Endothelial cell of umbilical vein (primary cell): ENCODE results near the gene RIMS3. TPM values are rescaled to one million over a fixed set of nuclear protein-coding genes. Genes with fewer than 3 reads are reported as not detected.

Experiments
- BruUV-seq: library from RNA; stranded (reverse); fragments of 400-500 nt; replicated peaks from 2 replicates; lab custom pipeline; 2021; lab: Mats Ljungman, UMichigan
- CTCF ChIA-PET: fragments of 300-600, 350-600 bp; sonication (Branson Sonifier 250); formaldehyde crosslinking; loops from one replicate; lab custom pipeline; 2021; ENCODE audit warnings: antibody characterized with exemption, inconsistent platforms; lab: Charles Lee
- POLR2A ChIA-PET: fragments of 300-600, 350-600 bp; sonication (Branson Sonifier 250); formaldehyde crosslinking; loops from one replicate; lab custom pipeline; 2021; ENCODE audit warnings: antibody characterized with exemption, inconsistent platforms; lab: Charles Lee
- DNase-seq: peaks from one replicate; pipeline ENCODE4 v3.0.0-alpha.2; 2011; ENCODE audit warnings: low read depth, low spot score
- FAIRE-seq: peaks from 2 replicates; lab custom pipeline; 2011; peaks lifted over from hg19 to GRCh38; lab: Jason Lieb, UNC
- H2AFZ ChIP-seq: 2 replicates; pipeline ENCODE4 v1.6.0; 2012; ENCODE audit warnings: low read depth, low read length, control low read depth, inconsistent platforms
- H3K27ac ChIP-seq: 2 replicates; pipeline ENCODE4 v1.5.1; 2011; ENCODE audit warnings: low read depth, mild to moderate bottlenecking, control low read depth, low read length, moderate library complexity; ENCODE audit not compliant: insufficient read depth
- H3K27me3 ChIP-seq, 2 experiments: 2 replicates each; pipeline versions ENCODE4 v1.6.0 to v1.6.1; 2011; ENCODE audit warnings: low read length in 2 of 2, mixed read lengths in 1 of 2; ENCODE audit not compliant: control insufficient read depth in 2 of 2, insufficient read depth in 2 of 2
- H3K36me3 ChIP-seq, 2 experiments: 2 replicates in 1 of 2; 3 replicates in 1 of 2; pipeline ENCODE4 v1.5.1; 2011; ENCODE audit warnings: low read length in 2 of 2, mild to moderate bottlenecking in 1 of 2, moderate library complexity in 1 of 2; ENCODE audit not compliant: control insufficient read depth in 2 of 2, insufficient read depth in 2 of 2; ENCODE audit errors: extremely low read depth in 1 of 2
- H3K4me1 ChIP-seq: 3 replicates; pipeline ENCODE4 v1.5.1; 2011; ENCODE audit warnings: mild to moderate bottlenecking, low read length; ENCODE audit not compliant: control insufficient read depth, insufficient read depth; ENCODE audit errors: extremely low read depth
- H3K4me2 ChIP-seq: 2 replicates; pipeline ENCODE4 v1.6.1; 2011; ENCODE audit warnings: low read length, control low read depth, mixed read lengths; ENCODE audit not compliant: insufficient read depth
- H3K4me3 ChIP-seq, 3 experiments: fragments of 200-600 bp in 1 of 3; sonication (generic), shearing (Covaris generic) in 1 of 3; replicated peaks in 1 of 3; 2 replicates each; pipeline ENCODE4 v1.5.1; 2011 to 2016; ENCODE audit warnings: control low read depth in 3 of 3, low read length in 3 of 3, mild to moderate bottlenecking in 2 of 3, inconsistent platforms in 1 of 3, low read depth in 1 of 3, moderate library complexity in 1 of 3; ENCODE audit not compliant: insufficient read depth in 1 of 3
- H3K79me2 ChIP-seq: 2 replicates; pipeline ENCODE4 v1.6.0; 2012; ENCODE audit warnings: low read length, inconsistent platforms; ENCODE audit not compliant: control insufficient read depth, insufficient read depth
- H3K9ac ChIP-seq: replicated peaks from 2 replicates; pipeline ENCODE3; 2011; ENCODE audit warnings: low read length, control low read depth; ENCODE audit not compliant: insufficient read depth; ENCODE audit errors: extremely low read depth
- H3K9me1 ChIP-seq: replicated peaks from 3 replicates; pipeline ENCODE4 v1.6.0; 2011; ENCODE audit warnings: mild to moderate bottlenecking, low read length; ENCODE audit not compliant: control insufficient read depth, insufficient read depth; ENCODE audit errors: extremely low read depth
- H3K9me3 ChIP-seq: replicated peaks from 2 replicates; pipeline ENCODE4 v1.5.1; 2012; ENCODE audit warnings: low read length, inconsistent platforms; ENCODE audit not compliant: control insufficient read depth, insufficient read depth
- H4K20me1 ChIP-seq: replicated peaks from 2 replicates; pipeline ENCODE3; 2011; ENCODE audit warnings: mild to moderate bottlenecking, low read length; ENCODE audit not compliant: control insufficient read depth, insufficient read depth; ENCODE audit errors: extremely low read depth
- EZH2 ChIP-seq: IDR thresholded peaks from 2 replicates; pipeline ENCODE4 v1.6.1; 2012; ENCODE audit warnings: borderline replicate concordance, low read depth, mild to moderate bottlenecking, moderate library complexity, low read length, inconsistent platforms; ENCODE audit not compliant: severe bottlenecking
- FOS ChIP-seq: IDR thresholded peaks from 2 replicates; pipeline ENCODE4 v1.6.1; 2011; ENCODE audit warnings: mild to moderate bottlenecking, low read length, moderate library complexity, borderline replicate concordance; ENCODE audit not compliant: insufficient read depth
- GATA2 ChIP-seq: IDR thresholded peaks from 2 replicates; pipeline ENCODE4 v1.7.0; 2011; ENCODE audit warnings: low read depth, mild to moderate bottlenecking, moderate library complexity, mixed read lengths, low read length; ENCODE audit not compliant: insufficient read length, insufficient read depth
- JUN ChIP-seq: IDR thresholded peaks from 2 replicates; pipeline ENCODE4 v1.6.1; 2011; ENCODE audit warnings: borderline replicate concordance, low read depth; ENCODE audit not compliant: insufficient read length, insufficient read depth
- MYC ChIP-seq: IDR thresholded peaks from one replicate; pipeline ENCODE4 v1.6.1; 2011; ENCODE audit warnings: mild to moderate bottlenecking, low read depth, low read length
- POLR2A ChIP-seq: IDR thresholded peaks from 2 replicates; pipeline ENCODE4 v1.6.1; 2012; ENCODE audit warnings: low read depth, mild to moderate bottlenecking, control low read depth, low read length
- POLR2AphosphoS5 ChIP-seq: IDR thresholded peaks from 2 replicates; pipeline ENCODE4 v1.6.1; 2012; ENCODE audit warnings: low read depth, mild to moderate bottlenecking, control low read depth, low read length, moderate library complexity; ENCODE audit not compliant: insufficient read depth
- dilution Hi-C: fragments of 300-500 bp; cut with MboI; formaldehyde crosslinking; loops from one replicate; pipeline ENCODE4 v1.15.0; 2019; ENCODE audit warnings: low sequenced_read_pairs; ENCODE audit not compliant: extremely low pct_ligation_motif_present
- intact Hi-C: fragments of 100-400 bp; cut with micrococcal nuclease; formaldehyde crosslinking; loops from one replicate; pipeline ENCODE4 v1.10.0; 2022
- polyA plus RNA-seq, 4 experiments: library from polyadenylated mRNA; depleted of rRNA in 3 of 4; stranded (reverse) in 3 of 4; unstranded in 1 of 4; fragments of >200 nt; gene quantifications; 2 replicates each; pipeline versions ENCODE4 v1.2.1 to v1.2.3, GENCODE V29; 2011 to 2012; ENCODE audit warnings: missing spikeins in 1 of 4
- total RNA-seq: library from RNA; stranded (reverse); gene quantifications from 2 replicates; pipeline ENCODE4 v1.2.3, GENCODE V29; 2021
- TF ChIP-seq, protein P1 (sequence below), 2 donors: IDR thresholded peaks; 1 replicate in 1 of 2; 2 replicates in 1 of 2; pipeline ENCODE4 v1.5.1; 2011; ENCODE audit warnings: low read length in 2 of 2, mild to moderate bottlenecking in 2 of 2, moderate library complexity in 2 of 2, control low read depth in 1 of 2, inconsistent platforms in 1 of 2, low read depth in 1 of 2; ENCODE audit not compliant: insufficient read depth in 1 of 2; ENCODE audit errors: extremely low read depth in 1 of 2
- TF ChIP-seq, protein P2 (sequence below): IDR thresholded peaks from 2 replicates; pipeline ENCODE4 v1.6.1; 2011; ENCODE audit not compliant: insufficient read depth, insufficient read length

The RIMS3 gene
- total and polyA plus RNA-seq, 2 donors (not counting 3 experiments of a cell fraction or from before 2014, with no cell fraction given), result 0.14 to 0.15 TPM

DNA sequence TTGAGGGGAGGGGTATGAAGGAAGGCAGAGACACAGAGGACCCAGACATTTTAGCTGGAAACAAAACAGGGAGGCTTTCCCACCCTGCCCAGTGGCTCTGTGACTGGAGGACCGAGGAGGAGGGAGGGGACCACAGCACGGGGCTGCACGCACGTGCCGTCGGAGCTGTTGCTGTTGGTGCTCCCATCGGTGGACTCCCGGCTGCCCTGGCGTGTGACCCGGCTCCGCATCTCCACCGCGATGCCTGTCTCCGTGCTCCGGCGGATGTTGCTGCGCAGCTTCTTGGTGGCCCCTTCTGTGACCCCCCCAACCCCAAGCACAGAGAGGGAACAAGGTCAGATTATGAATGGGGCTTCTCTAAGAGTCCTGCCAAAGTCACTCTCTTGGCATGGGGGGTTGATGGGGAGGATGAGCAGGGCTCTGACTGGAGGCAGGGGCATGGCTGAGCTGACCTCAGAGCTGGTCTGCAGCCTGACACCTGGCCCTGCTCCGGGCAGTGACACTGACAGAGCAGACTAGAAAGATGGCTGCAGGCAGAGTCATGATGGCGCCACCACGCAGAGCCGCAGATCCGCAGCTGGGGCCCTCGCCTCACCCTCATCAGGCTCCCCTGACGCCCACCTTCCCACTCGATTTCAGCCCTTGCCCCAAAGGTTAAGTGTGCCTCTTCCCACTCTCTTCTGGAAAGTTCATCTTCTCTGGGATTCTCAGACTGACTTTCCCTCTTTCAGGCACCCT lies 29.6 kb downstream of the RIMS3 start:
- no peak for DNase-seq
- H3K4me3 ChIP-seq, result no peak overlapping the region
- H3K79me2 ChIP-seq, result no peaks in the 10 kb centered on the region
- H2AFZ ChIP-seq, result no peak overlapping the region
- CTCF ChIA-PET, result interaction anchor here (0.6 to 1.4 kb wide), 4 partner anchors 9 to 11 kb away, joined by 3 read pairs; no protein-coding TSS in a partner anchor
- no peaks in the 10 kb centered on the region for H3K9me1 ChIP-seq
- intact Hi-C loops (no loop called here), dilution Hi-C loops (no loop called here)
- H3K9ac ChIP-seq, result no peak overlapping the region
- H4K20me1 ChIP-seq, result no peaks in the 10 kb centered on the region
- H3K4me1 ChIP-seq, result no peaks in the 10 kb centered on the region
- no TSS peak for BruUV-seq
- no peak overlapping the region for H3K4me2 ChIP-seq
- no peaks in the 10 kb centered on the region for H3K36me3 ChIP-seq
- peaks cover 0 to 2% of the 10 kb centered on the region in 2 experiments for H3K27me3 ChIP-seq
- POLR2A ChIA-PET, result no interaction called here
- FAIRE-seq, result no peak
- no peaks in the 10 kb centered on the region for H3K9me3 ChIP-seq
- no peak overlapping the region for H3K27ac ChIP-seq
- no peak for TF ChIP-seq POLR2AphosphoS5
- no peak for TF ChIP-seq FOS
- TF ChIP-seq POLR2A, result no peak
- TF ChIP-seq, protein P1, sequence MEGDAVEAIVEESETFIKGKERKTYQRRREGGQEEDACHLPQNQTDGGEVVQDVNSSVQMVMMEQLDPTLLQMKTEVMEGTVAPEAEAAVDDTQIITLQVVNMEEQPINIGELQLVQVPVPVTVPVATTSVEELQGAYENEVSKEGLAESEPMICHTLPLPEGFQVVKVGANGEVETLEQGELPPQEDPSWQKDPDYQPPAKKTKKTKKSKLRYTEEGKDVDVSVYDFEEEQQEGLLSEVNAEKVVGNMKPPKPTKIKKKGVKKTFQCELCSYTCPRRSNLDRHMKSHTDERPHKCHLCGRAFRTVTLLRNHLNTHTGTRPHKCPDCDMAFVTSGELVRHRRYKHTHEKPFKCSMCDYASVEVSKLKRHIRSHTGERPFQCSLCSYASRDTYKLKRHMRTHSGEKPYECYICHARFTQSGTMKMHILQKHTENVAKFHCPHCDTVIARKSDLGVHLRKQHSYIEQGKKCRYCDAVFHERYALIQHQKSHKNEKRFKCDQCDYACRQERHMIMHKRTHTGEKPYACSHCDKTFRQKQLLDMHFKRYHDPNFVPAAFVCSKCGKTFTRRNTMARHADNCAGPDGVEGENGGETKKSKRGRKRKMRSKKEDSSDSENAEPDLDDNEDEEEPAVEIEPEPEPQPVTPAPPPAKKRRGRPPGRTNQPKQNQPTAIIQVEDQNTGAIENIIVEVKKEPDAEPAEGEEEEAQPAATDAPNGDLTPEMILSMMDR (IDR thresholded peaks at IDR 0.05; ENCODE audit: extremely low read depth in 1 of 2, insufficient read depth in 1 of 2, low read depth in 1 of 2, low read length in 2 of 2), result no peak
- no peak for TF ChIP-seq MYC
- TF ChIP-seq GATA2, result no peak
- TF ChIP-seq, protein P2, sequence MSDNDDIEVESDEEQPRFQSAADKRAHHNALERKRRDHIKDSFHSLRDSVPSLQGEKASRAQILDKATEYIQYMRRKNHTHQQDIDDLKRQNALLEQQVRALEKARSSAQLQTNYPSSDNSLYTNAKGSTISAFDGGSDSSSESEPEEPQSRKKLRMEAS, result no peak
- no peak for TF ChIP-seq EZH2
- no peak for TF ChIP-seq JUN
